Neural crest cell (in vitro differentiated cells): Measurements from ENCODE around the gene MAPRE2. TPM values are rescaled to one million over a fixed set of nuclear protein-coding genes. Genes with fewer than 3 reads are reported as not detected.

Source experiments
- DNase-seq: peaks from one replicate; pipeline ENCODE4 v3.0.0; 2021; ENCODE audit warnings: low read depth, mixed read lengths, low spot score
- H3K27ac Mint-ChIP-seq: one replicate; pipeline ENCODE4 v1.8.0; 2021; ENCODE audit warnings: mild to moderate bottlenecking, mixed read lengths; ENCODE audit not compliant: unreplicated experiment
- H3K27me3 Mint-ChIP-seq: 2 replicates; pipeline ENCODE4 v1.8.0; 2021; ENCODE audit warnings: low read depth, mild to moderate bottlenecking, mixed read lengths
- H3K36me3 Mint-ChIP-seq: 2 replicates; pipeline ENCODE4 v1.8.0; 2021; ENCODE audit warnings: low read depth, mild to moderate bottlenecking, mixed read lengths
- H3K4me1 Mint-ChIP-seq: 2 replicates; pipeline ENCODE4 v1.8.0; 2021; ENCODE audit warnings: mixed read lengths
- H3K4me3 Mint-ChIP-seq: one replicate; pipeline ENCODE4 v1.8.0; 2021; ENCODE audit warnings: mild to moderate bottlenecking, mixed read lengths
- H3K9me3 Mint-ChIP-seq: 2 replicates; pipeline ENCODE4 v1.8.0; 2021; ENCODE audit warnings: mixed read lengths
- CTCF ChIP-seq: fragments of 200-600 bp; sonication (generic); conservative IDR thresholded peaks from 2 replicates; pipeline ENCODE4 v1.5.0; 2021; ENCODE audit warnings: antibody characterized with exemption, mild to moderate bottlenecking
- total RNA-seq: library from RNA; stranded (reverse); gene quantifications from 2 replicates; pipeline ENCODE4 v1.2.1, GENCODE V29; 2021

Gene MAPRE2
- total RNA-seq, 1 donor from 2014 or later: 35.5 TPM

- no peak overlapping the region for H3K4me3 Mint-ChIP-seq
- no peak for DNase-seq
- H3K4me1 Mint-ChIP-seq: peaks cover 56% of the 10 kb centered on the region
- TF ChIP-seq CTCF: no peak
- H3K27ac Mint-ChIP-seq: peak overlapping the region; percentile 20
- H3K36me3 Mint-ChIP-seq: peaks cover 3% of the 10 kb centered on the region
- no peaks in the 10 kb centered on the region for H3K9me3 Mint-ChIP-seq
- H3K27me3 Mint-ChIP-seq: no peaks in the 10 kb centered on the region
Observed at GRCh38 chr18:35047697-35048292, 6.6 kb downstream of the MAPRE2 start.

- no peak overlapping the region for H3K4me3 Mint-ChIP-seq
Observed at GRCh38 chr18:35049111-35050027, 8.2 kb downstream of the MAPRE2 start.

GRCh38 chr18:35050028-35050546 is 8.9 kb downstream of the MAPRE2 start:
- Mint-ChIP-seq H3K36me3 (peaks cover 9% of the 10 kb centered on the region), H3K27ac (no peak overlapping the region), H3K4me3 (no peak overlapping the region), H3K4me1 (peaks cover 46% of the 10 kb centered on the region), H3K9me3 (no peaks in the 10 kb centered on the region), H3K27me3 (no peaks in the 10 kb centered on the region)
- no peak for TF ChIP-seq CTCF
- DNase-seq: no peak

More at GRCh38 chr18:35049111-35050027, 8.2 kb downstream of the MAPRE2 start:
- Mint-ChIP-seq H3K27ac (peak overlapping the region; percentile 82), H3K9me3 (no peaks in the 10 kb centered on the region), H3K27me3 (no peaks in the 10 kb centered on the region), H3K4me1 (peaks cover 48% of the 10 kb centered on the region), H3K36me3 (peaks cover 8% of the 10 kb centered on the region)
- TF ChIP-seq CTCF: no peak
- DNase-seq: no peak

GRCh38 chr18:35050705-35051195 is 9.5 kb downstream of the MAPRE2 start:
- H3K4me1 Mint-ChIP-seq: peaks cover 40% of the 10 kb centered on the region
- peak overlapping the region; percentile 76 for H3K27ac Mint-ChIP-seq
- no peak for DNase-seq
- peak overlapping the region; percentile 2 for H3K4me3 Mint-ChIP-seq
- TF ChIP-seq CTCF: no peak
- peaks cover 11% of the 10 kb centered on the region for H3K36me3 Mint-ChIP-seq
- no peaks in the 10 kb centered on the region for H3K27me3 Mint-ChIP-seq
- no peaks in the 10 kb centered on the region for H3K9me3 Mint-ChIP-seq

GRCh38 chr18:35051641-35052377 is 10.6 kb downstream of the MAPRE2 start:
- Mint-ChIP-seq H3K36me3 (peaks cover 11% of the 10 kb centered on the region), H3K9me3 (no peaks in the 10 kb centered on the region), H3K4me1 (peaks cover 30% of the 10 kb centered on the region), H3K27me3 (no peaks in the 10 kb centered on the region), H3K27ac (no peak overlapping the region), H3K4me3 (no peak overlapping the region)
- TF ChIP-seq CTCF: no peak
- no peak for DNase-seq
